Stimulated activated CD4-positive, alpha-beta T cell treated with anti-CD3 and anti-CD28 coated beads, Interleukin-2, amount 100 ng/mL, for 48 hours (primary cell): ENCODE data around the gene ZMYND8.

Source experiments
- DNase-seq, 2 donors: peaks; one replicate each; pipeline ENCODE4 v3.0.0-alpha.2; 2020

The ZMYND8 gene

DNA sequence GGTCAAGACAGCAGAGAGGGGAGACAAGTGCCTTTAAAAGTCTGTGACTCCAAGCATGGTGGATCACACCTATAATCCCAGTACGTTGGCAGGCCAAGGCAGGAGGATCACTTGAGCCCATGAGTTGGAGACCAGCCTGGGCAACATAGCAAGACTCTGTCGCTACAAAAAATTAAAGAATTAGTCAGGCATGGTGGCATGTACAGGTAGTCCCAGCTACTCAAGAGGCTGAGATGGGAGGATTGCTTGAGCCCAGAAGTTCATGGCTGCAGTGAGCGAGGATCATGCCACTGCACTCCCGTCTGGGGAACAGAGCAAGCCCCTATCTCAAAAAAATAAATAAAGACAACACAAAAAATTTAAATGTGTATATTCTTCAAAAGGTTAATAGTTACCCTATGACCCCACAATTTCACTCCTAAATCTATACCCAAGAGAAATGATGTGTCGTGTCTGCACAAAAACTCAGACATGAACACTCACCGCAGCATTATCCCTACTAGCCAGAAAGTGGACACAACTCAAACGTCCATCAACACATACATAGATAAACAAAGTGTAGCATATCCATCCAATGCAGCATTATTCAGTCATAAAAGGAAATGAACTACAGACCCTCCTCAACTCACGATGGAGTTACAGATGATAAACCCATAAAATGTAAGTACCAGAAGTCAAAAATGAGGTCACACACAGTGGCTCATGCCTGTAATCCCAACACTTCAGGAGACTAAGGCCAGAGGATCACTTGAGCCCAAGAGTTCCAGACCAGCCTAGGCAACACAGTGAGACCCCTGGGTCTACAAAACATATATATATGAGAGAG is 23.9 kb downstream of the ZMYND8 start:
- no peak for DNase-seq

DNA sequence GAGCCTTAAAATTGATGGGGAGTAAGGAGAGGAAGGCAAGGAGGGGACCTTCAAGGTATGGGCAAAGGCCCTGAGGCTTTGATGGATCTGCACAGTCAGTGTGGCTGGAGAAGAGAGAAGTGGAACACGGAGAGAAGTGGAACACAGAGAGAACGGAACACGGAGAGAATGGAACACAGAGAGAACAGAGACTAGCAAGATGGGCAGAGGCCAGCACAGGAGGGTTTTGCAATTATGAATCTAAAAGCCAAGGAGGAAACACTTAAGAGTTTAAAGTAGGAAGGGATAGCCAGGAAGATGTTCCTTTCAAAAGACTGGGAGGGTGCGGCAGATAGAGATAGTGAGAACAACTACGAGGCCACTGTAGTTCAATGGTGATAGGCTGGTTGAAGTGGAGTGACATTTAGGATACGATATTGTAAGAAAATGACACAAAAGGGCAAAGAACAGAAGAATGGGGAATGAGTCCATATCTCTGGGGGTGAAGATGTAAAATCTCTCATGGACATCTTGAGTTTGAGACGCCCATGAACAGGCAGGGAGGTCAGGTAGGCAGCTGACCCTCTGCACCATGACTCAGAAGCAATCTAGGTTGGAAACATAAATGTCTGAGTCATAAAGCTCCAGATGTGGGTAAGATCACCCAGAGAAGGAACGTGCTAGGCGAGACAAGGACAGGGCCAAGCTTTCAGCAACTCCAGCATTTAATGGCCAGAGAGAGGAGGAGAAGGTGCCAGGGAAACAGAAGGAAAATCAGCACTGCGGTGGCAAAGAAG is 25.4 kb downstream of the ZMYND8 start:
- no peak for DNase-seq

DNA sequence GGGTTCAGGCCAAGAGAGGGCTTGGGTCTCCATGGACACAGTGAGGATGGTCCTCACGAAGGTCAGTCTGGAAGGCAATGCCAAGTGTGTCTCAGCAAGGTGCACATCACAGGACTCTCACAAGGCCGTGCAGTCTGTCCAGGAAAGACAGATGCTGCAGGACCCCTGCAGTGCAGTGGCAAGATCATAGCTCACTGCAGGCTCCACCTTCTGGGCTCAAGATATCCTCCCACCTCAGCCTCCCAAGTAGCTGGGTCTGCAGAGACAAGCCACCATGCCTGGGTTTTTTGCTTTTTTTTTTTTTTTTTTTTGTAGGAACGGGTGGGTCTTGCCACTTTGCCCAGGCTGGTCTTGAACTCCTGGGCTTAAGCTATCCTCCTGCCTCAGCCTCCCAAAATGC is 26.4 kb downstream of the ZMYND8 start:
- DNase-seq, result no peak

DNA sequence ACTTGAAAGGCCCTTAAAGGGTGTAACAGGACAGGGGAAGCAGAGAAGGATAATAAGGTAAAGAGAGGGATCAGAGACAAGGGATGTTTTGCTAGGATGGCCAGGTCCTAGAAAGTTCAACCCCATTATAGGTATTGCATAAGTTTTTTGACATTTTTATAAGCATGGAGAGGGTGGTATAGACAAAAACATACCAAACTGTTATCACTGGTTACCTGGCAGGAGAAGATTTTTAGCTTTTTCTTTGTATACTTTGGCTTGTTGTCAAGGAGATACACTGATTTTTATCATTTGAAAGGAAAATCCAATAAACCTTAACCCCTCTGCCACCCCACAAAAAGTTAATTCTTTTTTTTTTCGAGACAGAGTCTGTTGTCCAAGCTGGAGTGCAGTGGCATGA is 28.4 kb downstream of the ZMYND8 start:
- no peak for DNase-seq

DNA sequence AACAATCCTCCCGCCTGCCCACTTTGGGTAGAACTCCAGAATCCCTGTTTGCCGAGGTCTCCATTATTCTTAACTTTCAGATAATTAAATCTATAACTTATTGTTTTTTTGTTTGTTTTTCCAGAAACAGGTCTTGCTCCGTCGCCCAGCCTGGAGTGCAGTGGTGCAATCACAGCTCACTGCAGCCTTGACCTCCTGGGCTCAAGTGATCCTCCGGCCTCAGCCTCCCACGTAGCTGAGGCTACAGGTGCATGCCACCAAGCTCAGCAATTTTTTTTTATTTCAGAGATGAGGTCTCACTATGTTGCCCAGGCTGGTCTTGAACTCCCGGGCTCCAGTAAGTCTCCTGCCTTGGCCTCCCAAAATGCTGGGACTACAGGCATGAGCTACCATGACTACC is 28.8 kb downstream of the ZMYND8 start:
- no peak for DNase-seq

DNA sequence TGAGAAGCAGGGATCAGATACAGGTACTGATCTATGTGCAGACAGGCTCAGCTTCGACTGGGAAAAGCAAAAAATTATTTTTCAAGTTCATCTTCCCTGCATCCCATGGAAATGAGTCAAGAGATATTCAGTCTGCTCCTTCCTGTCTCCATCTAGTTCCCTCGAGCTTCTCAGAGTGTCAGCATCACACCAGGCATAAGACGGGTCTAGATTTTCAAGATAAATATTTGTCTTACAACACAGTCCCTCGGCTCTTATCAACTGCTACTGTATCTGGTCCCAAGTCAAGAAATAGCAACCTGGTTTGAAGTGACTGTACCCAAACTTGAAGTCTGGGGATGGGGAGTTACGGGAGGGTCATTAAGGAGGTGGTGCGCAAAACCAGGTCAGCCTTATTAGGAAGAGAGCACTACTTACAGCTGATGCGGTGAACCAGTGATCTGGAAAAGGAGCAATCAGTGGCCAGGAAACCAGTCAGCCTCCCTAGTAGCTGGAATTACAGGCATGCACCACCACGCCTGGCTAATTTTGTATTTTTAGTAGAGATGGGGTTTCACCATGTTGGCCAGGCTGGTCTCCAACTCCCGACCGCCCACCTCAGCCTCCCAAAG is 29.7 kb downstream of the ZMYND8 start:
- no peak for DNase-seq

DNA sequence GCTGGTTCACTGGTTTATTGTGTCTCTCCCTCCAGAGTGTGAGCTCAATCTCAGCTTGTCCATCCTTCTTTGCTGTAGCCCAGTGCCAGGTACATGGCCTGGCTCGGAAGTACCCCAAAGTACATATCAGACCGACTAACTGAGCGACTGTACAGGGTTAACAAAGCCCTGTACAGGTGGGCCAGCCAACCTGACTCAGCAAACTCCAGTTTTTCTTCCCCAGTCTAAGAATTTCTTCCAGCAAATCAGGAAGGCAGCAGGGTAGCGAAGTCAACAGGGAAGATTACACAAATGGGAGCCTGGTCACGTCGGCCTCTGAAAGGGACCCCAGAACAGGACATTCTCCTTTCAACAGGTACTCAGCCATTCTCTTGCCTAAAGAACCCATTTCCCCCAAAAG is 31.3 kb downstream of the ZMYND8 start:
- no peak for DNase-seq

DNA sequence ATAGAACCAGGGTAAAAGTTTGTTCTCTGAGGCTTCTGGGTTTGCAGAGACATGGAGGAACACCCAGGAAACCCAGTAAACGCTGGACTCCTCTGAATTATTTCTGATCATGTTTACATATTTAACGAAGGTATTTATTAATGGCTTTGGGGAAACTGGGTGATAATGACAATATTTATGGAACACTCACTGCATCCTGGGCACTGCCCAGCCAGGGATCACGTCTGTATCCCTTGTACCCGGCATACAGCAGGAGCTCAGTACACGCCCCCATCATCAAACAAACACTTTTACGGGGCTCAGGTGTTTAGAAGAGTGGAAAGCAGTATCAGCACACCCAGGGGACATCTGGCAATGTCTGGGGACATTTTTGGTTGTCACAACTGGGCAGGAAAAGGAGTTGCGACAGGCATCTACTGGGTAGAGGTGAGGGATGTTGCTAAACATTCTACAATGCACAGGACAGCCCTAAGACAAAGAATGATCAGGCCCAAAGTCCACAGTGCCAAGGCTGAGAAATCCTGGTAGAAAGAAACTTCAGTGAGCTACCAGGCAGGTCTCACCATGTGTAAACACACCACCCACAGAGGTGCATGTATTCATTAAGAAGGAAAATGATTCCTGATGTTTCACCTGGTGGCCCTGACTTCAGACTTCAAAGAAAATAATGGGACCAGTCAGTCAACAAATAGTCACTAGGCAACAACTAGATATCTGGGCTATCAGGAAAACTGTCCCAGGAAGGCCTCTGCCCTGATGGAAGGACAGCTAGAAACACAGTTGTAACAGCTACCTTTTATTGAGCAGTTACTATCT is 35.3 kb downstream of the ZMYND8 start:
- DNase-seq, result no peak

DNA sequence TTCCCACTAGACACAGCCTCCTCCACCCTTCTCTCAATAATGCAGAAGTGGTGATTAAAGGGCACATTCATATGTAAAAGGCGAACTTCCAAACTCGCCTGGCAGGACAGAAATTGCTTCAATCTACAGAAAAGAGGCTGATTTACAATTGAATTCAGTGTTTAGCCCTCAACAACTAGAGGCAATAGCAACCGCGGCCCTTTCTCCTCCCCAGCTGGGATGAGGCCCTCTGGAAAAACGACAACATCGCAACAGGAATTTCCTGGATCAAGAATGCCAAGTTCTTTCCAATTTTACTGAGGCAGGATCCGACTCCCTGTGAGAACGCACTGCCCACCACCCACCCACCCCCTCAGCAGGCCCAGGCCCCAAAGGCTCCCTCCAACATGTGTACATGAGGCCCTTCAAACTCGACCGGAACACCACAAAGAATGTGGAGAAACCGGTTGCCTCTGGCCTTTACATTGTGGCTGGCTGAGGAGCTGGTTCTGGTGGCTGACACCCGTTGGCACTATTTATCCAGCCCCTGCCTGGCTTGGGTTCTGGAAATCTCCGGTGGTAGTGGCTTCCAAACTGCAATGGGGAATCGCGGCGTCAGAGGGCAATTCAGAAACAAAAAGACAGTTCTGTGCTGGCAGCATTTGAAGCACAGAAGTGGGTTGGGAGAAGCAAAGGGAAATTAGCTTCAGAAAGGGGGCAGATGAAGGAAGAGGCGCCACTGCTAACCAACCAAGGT is 36.8 kb downstream of the ZMYND8 start:
- no peak for DNase-seq

DNA sequence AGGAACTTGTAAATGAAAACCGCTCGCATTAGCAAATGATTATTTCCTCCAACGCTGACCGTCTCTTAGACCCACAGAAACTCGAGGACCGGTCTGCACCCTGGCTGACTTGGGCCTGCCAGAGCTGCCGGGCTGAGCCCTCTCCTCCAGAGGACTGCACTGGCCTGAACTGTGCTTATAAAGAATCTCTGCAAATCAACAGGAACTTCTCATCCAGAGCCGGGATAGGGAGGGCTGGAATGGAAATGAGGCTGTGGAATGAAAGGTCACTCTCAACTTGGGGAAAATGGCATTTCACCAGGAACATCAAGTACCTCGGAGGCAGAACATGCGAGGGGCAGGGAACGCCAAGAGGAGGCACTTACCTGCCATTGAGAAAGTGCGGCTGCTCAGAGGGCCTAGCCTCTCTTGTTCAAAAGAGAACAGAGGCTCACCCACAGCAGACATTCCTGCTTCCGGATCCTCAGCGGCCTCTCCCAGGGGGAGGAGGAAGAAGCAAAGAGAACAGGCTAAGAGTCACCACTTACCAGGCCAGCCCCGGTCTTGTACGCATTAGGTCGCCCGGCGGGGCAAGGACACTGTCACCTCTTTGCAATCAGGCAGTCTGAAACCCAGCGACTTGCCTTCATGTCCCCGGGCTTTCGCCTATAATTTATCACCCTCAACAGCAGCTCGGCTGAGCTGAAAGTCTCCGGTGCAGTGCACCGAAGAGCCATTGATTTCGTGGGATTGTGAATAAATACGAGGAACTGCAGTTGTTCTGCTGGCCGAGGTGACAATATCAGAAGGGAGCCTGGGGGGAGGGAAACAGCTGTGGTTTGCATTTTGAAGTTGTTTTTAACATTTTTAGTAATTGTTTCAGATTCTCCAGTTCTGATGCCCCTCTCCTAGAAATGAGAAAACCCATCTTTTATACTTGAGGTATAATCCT is 37.6 kb downstream of the ZMYND8 start:
- peak in 1 of 2 donors; percentile 1 for DNase-seq

DNA sequence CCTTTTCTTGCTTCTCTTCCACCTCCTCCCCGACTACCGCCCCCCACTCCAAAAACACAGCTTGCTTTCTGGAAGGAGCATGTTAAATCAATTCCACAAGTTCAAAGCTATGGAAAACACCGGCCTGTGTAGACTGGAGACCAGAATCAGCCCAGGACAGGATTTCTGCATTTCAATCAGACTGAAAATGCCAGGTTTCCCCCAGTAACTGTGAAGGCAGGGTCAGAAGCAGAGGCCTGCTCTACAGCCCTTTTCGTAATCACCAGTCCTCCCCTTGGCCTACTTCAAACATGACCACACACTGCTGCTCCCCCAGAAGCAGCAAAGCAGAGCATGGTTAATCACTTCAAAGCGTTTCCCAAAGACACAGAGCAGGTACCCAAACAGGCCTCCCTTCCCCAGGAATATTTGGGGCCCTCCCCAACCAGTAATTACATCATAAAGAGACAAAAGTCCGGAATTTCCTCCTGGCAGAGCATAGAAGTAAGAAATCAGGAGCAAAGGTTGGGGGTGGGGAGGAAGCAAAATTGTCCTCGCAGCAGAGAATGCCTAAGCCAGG is 38.4 kb downstream of the ZMYND8 start:
- DNase-seq, result no peak

DNA sequence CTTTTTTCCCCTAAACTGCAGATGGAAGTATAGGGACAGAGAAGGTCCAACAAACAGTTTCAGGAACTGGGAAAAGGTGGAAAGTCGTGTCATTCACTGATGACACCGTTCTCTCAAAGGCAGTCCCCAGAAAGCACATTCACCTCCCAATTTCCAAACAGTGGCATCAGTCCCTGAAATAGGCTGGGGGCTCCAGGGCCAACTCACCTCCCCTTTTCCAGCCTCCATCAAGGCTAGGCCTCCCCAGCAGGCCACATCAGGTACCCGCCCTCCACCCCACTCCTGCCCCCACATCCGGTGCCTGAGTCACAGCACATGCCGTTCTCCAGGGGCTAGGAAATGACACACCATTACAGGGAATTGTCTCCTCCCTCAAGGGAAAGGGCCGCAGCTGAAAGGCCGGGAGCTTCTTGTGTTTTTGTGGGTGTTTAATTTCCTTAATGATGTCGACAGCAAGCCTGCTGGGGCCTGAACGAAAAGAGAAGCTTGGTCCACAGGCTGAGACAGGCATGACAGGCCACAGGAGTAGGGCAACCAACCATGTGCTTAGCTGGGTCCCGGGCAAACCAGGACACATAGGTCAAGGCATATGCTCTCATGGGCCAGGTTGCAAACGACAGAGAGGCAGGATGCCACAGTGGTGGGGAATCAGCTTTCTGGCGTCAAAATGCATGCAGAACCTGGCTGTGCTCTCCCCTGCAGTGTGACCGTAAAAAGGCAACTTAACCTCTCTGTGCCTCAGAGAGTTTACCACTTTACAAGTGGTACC is 39.2 kb downstream of the ZMYND8 start:
- peak; percentile 36 to 44 for DNase-seq

DNA sequence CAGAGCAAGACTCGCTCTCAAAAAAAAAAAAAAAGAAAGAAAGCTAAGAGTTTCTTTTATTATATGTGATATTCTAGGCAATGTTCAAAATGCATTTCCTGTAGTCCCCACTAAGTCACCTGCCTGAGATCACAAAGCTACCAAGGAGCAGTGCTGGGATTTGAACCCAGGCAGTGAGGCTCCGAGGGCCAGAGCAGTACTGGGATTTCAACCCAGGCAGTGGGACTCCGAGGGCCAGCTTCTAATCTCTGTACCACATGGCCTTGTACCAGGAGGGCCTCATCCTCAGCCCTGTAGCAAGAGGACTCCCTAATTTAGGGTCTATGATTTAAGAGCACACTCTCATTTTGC is 39.7 kb downstream of the ZMYND8 start:
- no peak for DNase-seq

DNA sequence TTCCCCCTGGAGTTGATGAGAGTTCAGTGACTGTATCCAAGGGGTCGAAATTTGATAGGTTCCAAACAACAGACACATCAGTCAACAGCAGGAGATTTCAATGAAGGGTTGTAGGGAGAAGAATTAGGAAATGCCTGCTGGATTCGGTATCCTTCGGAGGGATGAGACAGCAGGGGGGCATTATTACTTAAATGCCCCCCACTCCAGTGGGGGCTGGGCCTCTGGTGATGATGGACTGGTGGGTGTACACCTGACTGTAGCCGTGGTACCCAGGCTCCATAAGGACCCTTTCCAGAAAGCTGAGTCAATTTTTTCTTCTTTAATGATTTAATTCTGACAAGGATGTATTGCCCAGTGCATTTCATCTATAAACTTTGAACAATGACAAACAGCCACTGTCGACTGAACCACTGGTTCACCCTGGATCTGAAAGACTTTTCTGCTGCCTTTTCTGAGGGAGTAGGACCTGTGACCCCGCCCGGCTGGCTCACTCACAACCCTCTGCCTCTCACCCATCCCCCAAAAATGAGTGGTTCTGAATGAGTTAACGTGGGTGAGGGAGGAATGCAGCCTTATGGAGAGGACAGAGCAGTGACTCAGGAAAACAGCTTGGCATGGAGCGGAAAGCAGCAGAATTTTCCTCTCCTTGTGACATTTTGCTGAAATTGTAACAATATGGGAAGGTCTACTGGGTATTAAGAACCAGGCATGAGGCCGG is 41.0 kb downstream of the ZMYND8 start:
- no peak for DNase-seq

DNA sequence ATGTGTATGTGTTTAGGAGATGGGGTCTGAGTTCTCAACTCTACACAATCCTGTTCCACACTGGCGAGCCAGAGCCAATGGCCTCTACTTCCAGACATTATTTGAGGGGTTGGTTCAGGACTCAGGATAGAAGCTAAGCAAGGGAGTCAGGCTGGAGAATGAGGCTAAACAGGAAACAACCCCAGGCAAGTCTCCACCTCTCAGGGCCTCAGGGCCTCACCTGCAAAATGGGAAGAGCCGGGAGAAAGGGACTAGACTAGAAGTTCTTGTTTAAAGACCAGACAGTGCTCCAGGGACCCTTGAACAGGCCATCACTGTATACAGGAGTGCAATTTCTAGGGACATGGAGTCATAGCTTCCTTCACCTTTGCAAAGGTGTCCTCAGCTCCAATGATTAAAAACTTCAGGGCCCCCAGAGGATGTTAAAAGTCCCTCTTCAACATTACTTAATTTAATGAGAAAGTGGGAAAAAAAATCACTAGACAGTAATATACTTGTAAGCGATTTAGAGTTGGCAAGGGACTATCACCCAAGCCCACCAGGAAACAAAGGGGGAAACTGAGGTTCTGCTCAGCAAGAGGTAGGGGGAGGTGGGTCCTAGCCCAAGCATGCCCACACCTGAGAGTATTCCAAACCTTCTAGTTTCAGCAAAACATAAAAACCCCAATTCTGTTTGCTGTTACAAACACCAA is 41.7 kb downstream of the ZMYND8 start:
- no peak for DNase-seq

DNA sequence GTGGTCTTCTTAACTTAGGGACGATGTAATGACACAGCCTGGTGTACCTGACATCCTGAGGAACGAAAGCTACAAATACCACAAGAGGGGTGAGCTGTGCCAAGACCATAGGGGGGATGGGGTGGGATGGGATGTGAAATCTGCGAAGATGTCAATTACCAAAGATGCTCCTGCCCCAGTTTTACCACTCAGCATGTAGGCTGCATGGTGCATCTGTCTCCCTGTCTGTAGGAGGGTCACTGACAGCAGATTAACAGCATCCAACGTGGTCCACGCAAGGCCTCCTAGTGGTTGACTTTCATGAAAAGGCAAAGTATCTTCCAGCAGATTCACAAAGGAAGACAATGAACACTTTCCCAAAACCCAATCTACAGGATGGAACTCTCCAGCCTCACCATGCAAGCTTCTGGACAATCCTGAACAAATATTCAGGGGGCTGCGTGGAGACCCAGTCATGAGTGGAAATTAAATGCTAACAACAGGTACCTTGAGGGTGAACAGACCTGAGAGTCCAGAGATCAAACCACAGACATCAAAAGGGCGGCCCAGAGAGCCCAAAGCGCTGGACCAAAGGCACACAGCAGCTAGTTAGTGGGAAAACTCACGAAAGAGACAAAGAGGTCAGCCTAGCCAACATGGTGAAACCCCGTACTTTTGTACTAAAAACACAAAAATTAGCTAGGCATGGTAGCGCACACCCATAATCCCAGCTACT is 44.4 kb downstream of the ZMYND8 start:
- DNase-seq, result no peak

DNA sequence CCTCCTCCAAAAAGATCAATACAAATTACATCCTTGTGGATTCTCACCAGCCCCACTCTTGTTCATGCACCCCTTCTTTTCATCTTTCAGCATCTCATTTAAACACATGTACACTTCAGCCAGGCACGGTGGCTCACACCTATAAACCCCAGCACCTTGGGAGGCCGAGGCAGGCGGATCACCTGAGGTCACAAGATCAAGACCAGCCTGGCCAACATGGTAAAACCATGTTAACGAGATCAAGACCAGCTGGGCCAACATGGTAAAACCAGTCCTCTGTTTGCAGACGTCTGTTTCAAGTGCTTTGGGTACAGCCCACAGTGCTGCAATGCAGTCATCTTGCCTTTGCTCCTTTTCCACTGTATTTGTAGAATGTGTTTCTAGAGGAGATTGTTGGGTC is 45.3 kb downstream of the ZMYND8 start:
- no peak for DNase-seq

DNA sequence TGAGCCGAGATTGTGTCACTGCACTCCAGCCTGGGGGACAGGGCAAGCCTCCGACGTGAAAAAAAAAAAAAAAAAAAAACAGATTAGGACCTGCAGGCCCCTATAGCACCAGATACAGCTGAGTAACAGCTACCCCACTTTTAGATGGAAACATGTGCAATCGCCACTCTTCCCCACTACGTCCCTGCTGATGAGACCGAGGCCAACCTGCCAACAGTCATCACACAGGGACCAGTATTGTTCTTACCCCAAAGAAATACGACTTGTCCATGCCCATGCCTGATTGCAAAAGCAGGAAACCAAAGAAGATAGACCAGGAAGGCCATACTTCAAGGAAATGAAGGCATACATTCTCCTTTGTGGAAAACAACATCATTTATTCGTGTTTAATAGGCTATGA is 45.8 kb downstream of the ZMYND8 start:
- DNase-seq, result no peak
